ENCODE measurements around the gene EPS15. TPM values are rescaled to one million over a fixed set of nuclear protein-coding genes. Genes with fewer than 3 reads are reported as not detected.

The EPS15 gene
- total and polyA plus RNA-seq, 2 of the 13 experiments (the other 11 are each of a cell fraction or from before 2014, with no cell fraction given), result 14.3 to 19.3 TPM

DNA sequence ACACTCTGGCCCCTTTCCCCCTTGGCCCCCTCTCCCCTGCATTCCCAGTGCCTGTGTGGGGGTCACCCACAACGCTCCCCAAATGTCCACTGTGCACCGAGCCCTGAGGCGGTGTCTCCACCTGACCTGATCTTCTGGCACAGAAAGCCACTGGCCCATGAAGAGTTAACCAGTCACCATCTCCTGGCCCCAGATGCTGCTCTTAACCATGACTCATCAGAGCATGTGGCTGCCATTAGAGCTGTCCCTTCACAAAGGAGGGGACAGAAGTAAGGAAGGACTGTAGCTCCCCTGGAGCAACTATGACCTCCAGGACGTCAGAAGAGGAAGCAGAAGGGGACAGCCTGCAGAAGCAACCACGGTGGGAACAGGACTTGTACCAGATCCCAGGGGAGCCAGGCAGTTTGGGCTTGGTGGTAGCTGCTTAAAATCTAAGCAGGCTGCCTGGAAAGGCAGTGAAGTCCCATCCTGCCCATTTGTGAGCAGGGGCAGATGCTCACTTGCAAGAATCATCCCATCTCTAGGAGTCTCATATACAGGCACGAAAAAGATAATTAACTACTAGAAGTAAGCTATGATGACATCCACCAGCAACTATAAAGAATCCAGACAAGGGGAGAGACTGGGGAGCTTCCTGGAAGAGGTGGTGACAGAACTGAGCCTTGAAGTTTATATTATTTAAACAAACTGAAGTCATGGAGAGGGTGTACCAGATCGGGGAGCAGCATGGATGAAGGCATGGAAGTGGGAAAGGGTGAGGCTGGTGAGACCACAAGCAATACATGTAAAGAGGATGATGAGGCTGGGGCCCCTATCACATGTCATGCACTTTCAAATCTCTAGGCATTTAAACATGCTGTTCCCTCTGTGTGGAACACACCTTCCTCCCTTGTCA, 187.6 kb downstream of the EPS15 start (continued):
- 0 out of 2 replicates have a peak, but pooled peaks have one; percentile 37 for TF ChIP-seq POLR2G (IDR thresholded peaks at IDR 0.05; ENCODE audit: low read depth, low read length)
- no peak for TF ChIP-seq MAZ (IDR thresholded peaks at IDR 0.05; ENCODE audit: borderline replicate concordance, low read depth, low read length)
- TF ChIP-seq MAZ (CRISPR knock-in tag; IDR thresholded peaks at IDR 0.05; ENCODE audit: low read depth), result no peak
- TF ChIP-seq ZNF292 (CRISPR knock-in tag; IDR thresholded peaks at IDR 0.05; ENCODE audit: borderline replicate concordance, low read depth), result peak; percentile 61; the same call in 1 of the 2 replicates
- TF ChIP-seq KLF11 (CRISPR knock-in tag; IDR thresholded peaks at IDR 0.05), result no peak
- peak; percentile 66 for TF ChIP-seq YY1 (IDR thresholded peaks at IDR 0.05; ENCODE audit: insufficient read depth, insufficient replicate concordance, low read depth, low read length)
- TF ChIP-seq, protein P1, sequence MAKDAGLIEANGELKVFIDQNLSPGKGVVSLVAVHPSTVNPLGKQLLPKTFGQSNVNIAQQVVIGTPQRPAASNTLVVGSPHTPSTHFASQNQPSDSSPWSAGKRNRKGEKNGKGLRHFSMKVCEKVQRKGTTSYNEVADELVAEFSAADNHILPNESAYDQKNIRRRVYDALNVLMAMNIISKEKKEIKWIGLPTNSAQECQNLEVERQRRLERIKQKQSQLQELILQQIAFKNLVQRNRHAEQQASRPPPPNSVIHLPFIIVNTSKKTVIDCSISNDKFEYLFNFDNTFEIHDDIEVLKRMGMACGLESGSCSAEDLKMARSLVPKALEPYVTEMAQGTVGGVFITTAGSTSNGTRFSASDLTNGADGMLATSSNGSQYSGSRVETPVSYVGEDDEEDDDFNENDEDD (CRISPR knock-in tag; IDR thresholded peaks at IDR 0.05; ENCODE audit: borderline replicate concordance), result 0 out of 2 replicates have a peak, but pooled peaks have one; percentile 22
- TF ChIP-seq, protein P2, sequence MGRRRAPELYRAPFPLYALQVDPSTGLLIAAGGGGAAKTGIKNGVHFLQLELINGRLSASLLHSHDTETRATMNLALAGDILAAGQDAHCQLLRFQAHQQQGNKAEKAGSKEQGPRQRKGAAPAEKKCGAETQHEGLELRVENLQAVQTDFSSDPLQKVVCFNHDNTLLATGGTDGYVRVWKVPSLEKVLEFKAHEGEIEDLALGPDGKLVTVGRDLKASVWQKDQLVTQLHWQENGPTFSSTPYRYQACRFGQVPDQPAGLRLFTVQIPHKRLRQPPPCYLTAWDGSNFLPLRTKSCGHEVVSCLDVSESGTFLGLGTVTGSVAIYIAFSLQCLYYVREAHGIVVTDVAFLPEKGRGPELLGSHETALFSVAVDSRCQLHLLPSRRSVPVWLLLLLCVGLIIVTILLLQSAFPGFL (CRISPR knock-in tag; IDR thresholded peaks at IDR 0.05), result no peak
- no peak for TF ChIP-seq GABPB1 (CRISPR knock-in tag; IDR thresholded peaks at IDR 0.05)
- peak; percentile 98 for TF ChIP-seq ZNF652 (CRISPR knock-in tag; IDR thresholded peaks at IDR 0.05; ENCODE audit: borderline replicate concordance, low read depth)
- TF ChIP-seq TFAP4 (IDR thresholded peaks at IDR 0.05; ENCODE audit: borderline replicate concordance, low read depth), result peak; percentile 13; the same call in 1 of the 2 replicates
- TF ChIP-seq ZNF816 (CRISPR knock-in tag; IDR thresholded peaks at IDR 0.05; ENCODE audit: borderline replicate concordance), result no peak
- peak; percentile 54; the same call in 1 of the 2 replicates for TF ChIP-seq MAX (IDR thresholded peaks at IDR 0.05)
- TF ChIP-seq MAFK (conservative IDR thresholded peaks at IDR 0.05 in 1 of 2, IDR thresholded peaks at IDR 0.05 in 1 of 2; ENCODE audit: low read length in 2 of 2), result 0 out of 4 replicates have a peak, but pooled peaks of 1 of the 2 experiments have one; percentile 4
- TF ChIP-seq CBX5 (CRISPR knock-in tag; IDR thresholded peaks at IDR 0.05; ENCODE audit: borderline replicate concordance), result peak; percentile 26; the same call in 1 of the 2 replicates
- TF ChIP-seq KDM1A (CRISPR knock-in tag; IDR thresholded peaks at IDR 0.05), result peak; percentile 22; the same call in 1 of the 2 replicates
- TF ChIP-seq TOPORS (CRISPR knock-in tag; IDR thresholded peaks at IDR 0.05), result no peak
- TF ChIP-seq RAD21 (CRISPR knock-in tag; IDR thresholded peaks at IDR 0.05), result no peak
- no peak for TF ChIP-seq LCORL (IDR thresholded peaks at IDR 0.05)
- TF ChIP-seq LCORL (CRISPR knock-in tag; IDR thresholded peaks at IDR 0.05), result no peak
- TF ChIP-seq ZNF839 (CRISPR knock-in tag; IDR thresholded peaks at IDR 0.05; ENCODE audit: borderline replicate concordance), result no peak
- TF ChIP-seq GRHL1 (CRISPR knock-in tag; conservative IDR thresholded peaks at IDR 0.05), result no peak
- peak; percentile 62; the same call in 1 of the 2 replicates for TF ChIP-seq GATAD2A (CRISPR knock-in tag; IDR thresholded peaks at IDR 0.05)
- no peak for TF ChIP-seq RELA (CRISPR knock-in tag; IDR thresholded peaks at IDR 0.05)
- TF ChIP-seq, protein P3, sequence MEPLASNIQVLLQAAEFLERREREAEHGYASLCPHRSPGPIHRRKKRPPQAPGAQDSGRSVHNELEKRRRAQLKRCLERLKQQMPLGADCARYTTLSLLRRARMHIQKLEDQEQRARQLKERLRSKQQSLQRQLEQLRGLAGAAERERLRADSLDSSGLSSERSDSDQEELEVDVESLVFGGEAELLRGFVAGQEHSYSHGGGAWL (CRISPR knock-in tag; IDR thresholded peaks at IDR 0.05), result peak; percentile 31; the same call in 1 of the 2 replicates
